Mammary epithelial cell (primary cell): ENCODE results near the gene GCNT4.

ENCODE experiments used
- EZH2 ChIP-seq: IDR thresholded peaks from 2 replicates; pipeline ENCODE4 v1.6.1; 2012; ENCODE audit warnings: low read length, inconsistent platforms, borderline replicate concordance
- TF ChIP-seq, protein P1 (sequence below), 2 donors: IDR thresholded peaks in 1 of 2; conservative IDR thresholded peaks in 1 of 2; 2 replicates each; pipeline ENCODE4 v1.5.1; 2011 to 2012; ENCODE audit warnings: inconsistent platforms in 2 of 2, low read length in 2 of 2, mild to moderate bottlenecking in 2 of 2, control low read depth in 1 of 2, low read depth in 1 of 2; ENCODE audit not compliant: insufficient read depth in 1 of 2; ENCODE audit errors: extremely low read depth in 1 of 2

DNA sequence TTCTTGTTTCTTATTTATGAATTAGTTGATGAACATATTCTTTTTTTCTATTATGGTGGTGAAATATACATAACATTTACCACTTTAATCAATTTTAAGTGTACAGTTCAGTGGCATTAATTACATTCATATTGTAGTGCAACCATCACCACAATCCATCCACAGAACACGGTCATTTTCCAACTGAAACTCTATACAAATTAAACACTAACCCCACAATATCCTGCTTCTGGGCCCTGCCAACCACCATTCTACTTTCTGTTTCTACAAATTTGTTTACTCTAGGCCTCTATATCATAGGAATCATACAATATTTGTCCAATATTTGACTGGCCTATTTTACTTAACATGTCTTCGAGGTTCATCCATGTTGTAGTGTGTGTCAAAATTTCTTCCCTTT is 7.3 kb downstream of the GCNT4 start:
- TF ChIP-seq, protein P1, sequence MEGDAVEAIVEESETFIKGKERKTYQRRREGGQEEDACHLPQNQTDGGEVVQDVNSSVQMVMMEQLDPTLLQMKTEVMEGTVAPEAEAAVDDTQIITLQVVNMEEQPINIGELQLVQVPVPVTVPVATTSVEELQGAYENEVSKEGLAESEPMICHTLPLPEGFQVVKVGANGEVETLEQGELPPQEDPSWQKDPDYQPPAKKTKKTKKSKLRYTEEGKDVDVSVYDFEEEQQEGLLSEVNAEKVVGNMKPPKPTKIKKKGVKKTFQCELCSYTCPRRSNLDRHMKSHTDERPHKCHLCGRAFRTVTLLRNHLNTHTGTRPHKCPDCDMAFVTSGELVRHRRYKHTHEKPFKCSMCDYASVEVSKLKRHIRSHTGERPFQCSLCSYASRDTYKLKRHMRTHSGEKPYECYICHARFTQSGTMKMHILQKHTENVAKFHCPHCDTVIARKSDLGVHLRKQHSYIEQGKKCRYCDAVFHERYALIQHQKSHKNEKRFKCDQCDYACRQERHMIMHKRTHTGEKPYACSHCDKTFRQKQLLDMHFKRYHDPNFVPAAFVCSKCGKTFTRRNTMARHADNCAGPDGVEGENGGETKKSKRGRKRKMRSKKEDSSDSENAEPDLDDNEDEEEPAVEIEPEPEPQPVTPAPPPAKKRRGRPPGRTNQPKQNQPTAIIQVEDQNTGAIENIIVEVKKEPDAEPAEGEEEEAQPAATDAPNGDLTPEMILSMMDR (conservative IDR thresholded peaks at IDR 0.05 in 1 of 2, IDR thresholded peaks at IDR 0.05 in 1 of 2; ENCODE audit: extremely low read depth in 1 of 2, insufficient read depth in 1 of 2, low read depth in 1 of 2, low read length in 2 of 2) = no peak
- no peak for TF ChIP-seq EZH2
